HG02884 (cell line): ENCODE measurements around the gene CYP4F12.

Source experiments
- ATAC-seq: cut with Tn5 transposase; IDR thresholded peaks from one replicate; pipeline ENCODE4 v1.9.1; 2021; ENCODE audit warnings: mild to moderate bottlenecking, moderate library complexity; ENCODE audit not compliant: unreplicated experiment

Gene CYP4F12

GRCh38 chr19:15701757-15702533 lies 29.1 kb downstream of the CYP4F12 start:
- ATAC-seq: no peak

- ATAC-seq: no peak
These were observed 29.6 kb downstream of the CYP4F12 start for GRCh38 chr19:15702534-15702930.

- ATAC-seq: no peak
These were observed 41.8 kb downstream of the CYP4F12 start for GRCh38 chr19:15714638-15715037.

GRCh38 chr19:15715642-15716041 lies 42.8 kb downstream of the CYP4F12 start:
- no peak for ATAC-seq

GRCh38 chr19:15717809-15718208 lies 44.9 kb downstream of the CYP4F12 start:
- ATAC-seq: no peak

- no peak for ATAC-seq
These were observed 48.4 kb downstream of the CYP4F12 start for GRCh38 chr19:15721268-15721667.

GRCh38 chr19:15722956-15723355 lies 50.1 kb downstream of the CYP4F12 start:
- ATAC-seq: no peak

- ATAC-seq: no peak
These were observed 54.8 kb downstream of the CYP4F12 start, which contains the start of gene OR10H2 for GRCh38 chr19:15727724-15728123. Gene OR10H2 (plus strand): TSS chr19:15728024. CDS start chr19:15728044, 20 bp downstream.

- ATAC-seq: no peak
These were observed 57.7 kb downstream of the CYP4F12 start for GRCh38 chr19:15730538-15730937.

GRCh38 chr19:15732388-15732787 lies 59.5 kb downstream of the CYP4F12 start:
- ATAC-seq: no peak

- no peak for ATAC-seq
These were observed 61.0 kb downstream of the CYP4F12 start for GRCh38 chr19:15733895-15734294.

GRCh38 chr19:15737722-15738121 lies 64.8 kb downstream of the CYP4F12 start, which contains the start of gene OR10H3:
Gene OR10H3 (plus strand): TSS chr19:15737985. CDS start chr19:15741393, 3,408 bp downstream.
- ATAC-seq: no peak

GRCh38 chr19:15740785-15741184 lies 67.9 kb downstream of the CYP4F12 start:
- ATAC-seq: no peak
